Loucy (cell line): Measurements from ENCODE around the gene ETHE1.

ENCODE experiments used
- EZH2phosphoT487 ChIP-seq: fragments of 200-600 bp; IDR thresholded peaks from 2 replicates; pipeline ENCODE4 v1.6.1; 2018; ENCODE audit warnings: antibody characterized with exemption, mild to moderate bottlenecking, moderate library complexity, borderline replicate concordance
- TF ChIP-seq, protein P1 (sequence below): fragments of 200-600 bp; sonication (generic); conservative IDR thresholded peaks from 2 replicates; pipeline ENCODE4 v1.5.1; 2014; ENCODE audit warnings: mild to moderate bottlenecking, antibody characterized with exemption, low read length

DNA sequence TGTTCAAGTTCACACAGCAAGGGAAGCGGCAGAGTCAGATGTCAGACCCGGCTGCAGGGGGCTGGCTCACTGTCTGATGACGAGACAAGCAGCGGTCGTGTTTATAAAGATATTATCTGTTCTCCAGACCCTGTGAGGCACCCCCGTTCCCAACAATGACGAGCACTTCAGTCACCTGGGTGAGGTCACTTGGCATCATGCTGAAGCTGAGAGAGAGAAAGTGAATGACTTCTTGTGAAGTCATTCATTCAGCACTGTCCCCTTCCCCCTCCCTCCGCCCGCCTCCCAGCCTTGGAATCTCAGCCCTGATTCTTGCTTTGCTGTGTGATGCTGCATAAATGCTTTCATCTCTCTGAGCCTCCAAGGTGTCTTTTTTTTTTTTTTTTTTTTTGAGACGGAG is 56.7 kb downstream of the ETHE1 start:
- TF ChIP-seq, protein P1, sequence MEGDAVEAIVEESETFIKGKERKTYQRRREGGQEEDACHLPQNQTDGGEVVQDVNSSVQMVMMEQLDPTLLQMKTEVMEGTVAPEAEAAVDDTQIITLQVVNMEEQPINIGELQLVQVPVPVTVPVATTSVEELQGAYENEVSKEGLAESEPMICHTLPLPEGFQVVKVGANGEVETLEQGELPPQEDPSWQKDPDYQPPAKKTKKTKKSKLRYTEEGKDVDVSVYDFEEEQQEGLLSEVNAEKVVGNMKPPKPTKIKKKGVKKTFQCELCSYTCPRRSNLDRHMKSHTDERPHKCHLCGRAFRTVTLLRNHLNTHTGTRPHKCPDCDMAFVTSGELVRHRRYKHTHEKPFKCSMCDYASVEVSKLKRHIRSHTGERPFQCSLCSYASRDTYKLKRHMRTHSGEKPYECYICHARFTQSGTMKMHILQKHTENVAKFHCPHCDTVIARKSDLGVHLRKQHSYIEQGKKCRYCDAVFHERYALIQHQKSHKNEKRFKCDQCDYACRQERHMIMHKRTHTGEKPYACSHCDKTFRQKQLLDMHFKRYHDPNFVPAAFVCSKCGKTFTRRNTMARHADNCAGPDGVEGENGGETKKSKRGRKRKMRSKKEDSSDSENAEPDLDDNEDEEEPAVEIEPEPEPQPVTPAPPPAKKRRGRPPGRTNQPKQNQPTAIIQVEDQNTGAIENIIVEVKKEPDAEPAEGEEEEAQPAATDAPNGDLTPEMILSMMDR, result no peak
- TF ChIP-seq EZH2phosphoT487, result no peak
